OCI-LY3 (cell line): Measurements from ENCODE around the gene ANKRD22.

Experiments used
- H2AFZ ChIP-seq: fragments of 200-600, 300-600 bp; shearing (Covaris generic); 2 replicates; pipeline ENCODE4 v1.6.0; 2014; ENCODE audit warnings: antibody characterized with exemption, low read depth, low read length
- H3K27ac ChIP-seq: fragments of 200-600, 300-600 bp; sonication (generic); 2 replicates; pipeline ENCODE4 v1.5.1; 2014; ENCODE audit warnings: mild to moderate bottlenecking, low read length, moderate library complexity, mixed read lengths
- H3K27me3 ChIP-seq: fragments of 200-600, 300-600 bp; sonication (generic); 2 replicates; pipeline ENCODE4 v1.6.1; 2014; ENCODE audit warnings: low read depth, low read length, mixed read lengths
- H3K36me3 ChIP-seq: fragments of 200-600, 300-600 bp; sonication (generic); replicated peaks from 2 replicates; pipeline ENCODE3; 2014; ENCODE audit warnings: low read depth, low read length, mixed read lengths
- H3K4me1 ChIP-seq: fragments of 300-600, 200-600 bp; sonication (generic); 2 replicates; pipeline ENCODE4 v1.6.1; 2014; ENCODE audit warnings: low read length, mixed read lengths
- H3K4me2 ChIP-seq: fragments of 200-600, 300-600 bp; sonication (generic); 2 replicates; pipeline ENCODE4 v1.6.1; 2014; ENCODE audit warnings: low read length, mixed read lengths
- H3K4me3 ChIP-seq: fragments of 300-600, 200-600 bp; sonication (generic); 2 replicates; pipeline ENCODE4 v1.5.1; 2014; ENCODE audit warnings: antibody characterized with exemption, mild to moderate bottlenecking, low read length, moderate library complexity
- H3K79me2 ChIP-seq: fragments of 300-600, 200-600 bp; shearing (Covaris generic); 2 replicates; pipeline ENCODE4 v1.6.1; 2014; ENCODE audit warnings: mild to moderate bottlenecking, low read length, mixed read lengths
- H3K9ac ChIP-seq: fragments of 300-600, 200-600 bp; shearing (Covaris generic); 2 replicates; pipeline ENCODE4 v1.6.0; 2014; ENCODE audit warnings: mild to moderate bottlenecking, low read length, moderate library complexity
- H3K9me3 ChIP-seq: fragments of 200-600, 300-600 bp; shearing (Covaris generic); 2 replicates; pipeline ENCODE4 v1.6.1; 2014; ENCODE audit warnings: low read length, mixed read lengths; ENCODE audit not compliant: insufficient read depth
- H4K20me1 ChIP-seq: fragments of 200-600, 300-600 bp; sonication (generic); 2 replicates; pipeline ENCODE4 v1.6.1; 2016; ENCODE audit warnings: low read length, mixed read lengths; ENCODE audit not compliant: insufficient read depth
- EZH2phosphoT487 ChIP-seq: fragments of 200-600 bp; shearing (Covaris generic); IDR thresholded peaks from 2 replicates; pipeline ENCODE4 v1.6.1; 2018; ENCODE audit warnings: antibody characterized with exemption, mixed run types, low read depth
- TF ChIP-seq, protein P1 (sequence below): fragments of 200-600, 300-600 bp; sonication (generic); IDR thresholded peaks from 2 replicates; pipeline ENCODE4 v1.5.1; 2014; ENCODE audit warnings: antibody characterized with exemption, low read length, low read depth

Gene ANKRD22

GRCh38 chr10:88880282-88881076 lies 28.8 kb upstream of the ANKRD22 start:
- peak overlapping the region; percentile 86 for H3K27ac ChIP-seq
- no peaks in the 10 kb centered on the region for H3K27me3 ChIP-seq
- H3K4me3 ChIP-seq, result peak overlapping the region; percentile 90
- H3K4me2 ChIP-seq, result peak overlapping the region; percentile 92
- peaks cover 45% of the 10 kb centered on the region for H3K79me2 ChIP-seq
- peak overlapping the region; percentile 76; the same call in 1 of the 2 replicates for H2AFZ ChIP-seq
- H3K9ac ChIP-seq, result peak overlapping the region; percentile 88
- no peak for TF ChIP-seq EZH2phosphoT487
- TF ChIP-seq, protein P1, sequence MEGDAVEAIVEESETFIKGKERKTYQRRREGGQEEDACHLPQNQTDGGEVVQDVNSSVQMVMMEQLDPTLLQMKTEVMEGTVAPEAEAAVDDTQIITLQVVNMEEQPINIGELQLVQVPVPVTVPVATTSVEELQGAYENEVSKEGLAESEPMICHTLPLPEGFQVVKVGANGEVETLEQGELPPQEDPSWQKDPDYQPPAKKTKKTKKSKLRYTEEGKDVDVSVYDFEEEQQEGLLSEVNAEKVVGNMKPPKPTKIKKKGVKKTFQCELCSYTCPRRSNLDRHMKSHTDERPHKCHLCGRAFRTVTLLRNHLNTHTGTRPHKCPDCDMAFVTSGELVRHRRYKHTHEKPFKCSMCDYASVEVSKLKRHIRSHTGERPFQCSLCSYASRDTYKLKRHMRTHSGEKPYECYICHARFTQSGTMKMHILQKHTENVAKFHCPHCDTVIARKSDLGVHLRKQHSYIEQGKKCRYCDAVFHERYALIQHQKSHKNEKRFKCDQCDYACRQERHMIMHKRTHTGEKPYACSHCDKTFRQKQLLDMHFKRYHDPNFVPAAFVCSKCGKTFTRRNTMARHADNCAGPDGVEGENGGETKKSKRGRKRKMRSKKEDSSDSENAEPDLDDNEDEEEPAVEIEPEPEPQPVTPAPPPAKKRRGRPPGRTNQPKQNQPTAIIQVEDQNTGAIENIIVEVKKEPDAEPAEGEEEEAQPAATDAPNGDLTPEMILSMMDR, result peak; percentile 20; the same call in 1 of the 2 replicates
- H4K20me1 ChIP-seq, result no peaks in the 10 kb centered on the region
- peaks cover 3% of the 10 kb centered on the region for H3K36me3 ChIP-seq
- H3K4me1 ChIP-seq, result peaks cover 46% of the 10 kb centered on the region
- H3K9me3 ChIP-seq, result no peaks in the 10 kb centered on the region

GRCh38 chr10:88879534-88880281 lies 28.1 kb upstream of the ANKRD22 start, which contains the start of gene STAMBPL1:
STAMBPL1 (plus strand) TSS chr10:88880245; CDS start chr10:88901709, 21,464 bp downstream.
- no peaks in the 10 kb centered on the region for H3K27me3 ChIP-seq
- no peak for TF ChIP-seq EZH2phosphoT487
- TF ChIP-seq, protein P1, result no peak
- no peaks in the 10 kb centered on the region for H4K20me1 ChIP-seq
- peak within 1 kb of the TSS; percentile 90 for H3K4me3 ChIP-seq
- H3K9ac ChIP-seq, result peak within 1 kb of the TSS; percentile 88
- H3K9me3 ChIP-seq, result no peaks in the 10 kb centered on the region
- H3K27ac ChIP-seq, result peak within 1 kb of the TSS; percentile 86
- peaks cover 38% of the 10 kb centered on the region for H3K79me2 ChIP-seq
- peak within 1 kb of the TSS; percentile 92 for H3K4me2 ChIP-seq
- H3K36me3 ChIP-seq, result peaks cover 3% of the 10 kb centered on the region
- peaks cover 38% of the 10 kb centered on the region for H3K4me1 ChIP-seq
- peak within 1 kb of the TSS; percentile 76 for H2AFZ ChIP-seq

- Histone ChIP-seq H4K20me1 (no peaks in the 10 kb centered on the region), H3K79me2 (peaks cover 16% of the 10 kb centered on the region), H3K27me3 (no peaks in the 10 kb centered on the region), H2AFZ (no peak overlapping the region), H3K4me1 (peaks cover 16% of the 10 kb centered on the region), H3K4me2 (no peak overlapping the region), H3K9me3 (no peaks in the 10 kb centered on the region), H3K9ac (no peak overlapping the region), H3K4me3 (no peak overlapping the region), H3K36me3 (no peaks in the 10 kb centered on the region), H3K27ac (no peak overlapping the region)
- TF ChIP-seq, protein P1, result no peak
- TF ChIP-seq EZH2phosphoT487, result no peak
Measured at GRCh38 chr10:88877298-88877697, 25.7 kb upstream of the ANKRD22 start.

- TF ChIP-seq EZH2phosphoT487, result no peak
- TF ChIP-seq, protein P1, result no peak
- Histone ChIP-seq H3K4me2 (no peak overlapping the region), H3K79me2 (no peaks in the 10 kb centered on the region), H3K4me3 (no peak overlapping the region), H3K27ac (no peak overlapping the region), H2AFZ (no peak overlapping the region), H3K36me3 (no peaks in the 10 kb centered on the region), H4K20me1 (no peaks in the 10 kb centered on the region), H3K27me3 (no peaks in the 10 kb centered on the region), H3K9me3 (no peaks in the 10 kb centered on the region), H3K9ac (no peak overlapping the region), H3K4me1 (peaks cover 7% of the 10 kb centered on the region; the same call in 1 of the 2 replicates)
Measured at GRCh38 chr10:88875081-88875480, 23.4 kb upstream of the ANKRD22 start.
